Neural cell (in vitro differentiated cells): Measurements from ENCODE around the gene FUT8. TPM values are rescaled to one million over a fixed set of nuclear protein-coding genes. Genes with fewer than 3 reads are reported as not detected.

ENCODE experiments used
- H2AFZ ChIP-seq: fragments of 200-600, 300-800 bp; sonication (generic), shearing (Covaris generic); 2 replicates; pipeline ENCODE4 v1.6.0; 2014; ENCODE audit warnings: low read depth, mild to moderate bottlenecking, antibody characterized with exemption, low read length, moderate library complexity
- H3F3A ChIP-seq: fragments of 200-600 bp; shearing (Covaris generic); 2 replicates; pipeline ENCODE4 v1.6.1; 2016; ENCODE audit warnings: mild to moderate bottlenecking, moderate library complexity, mixed read lengths, antibody characterized with exemption, low read length; ENCODE audit not compliant: insufficient read depth, poor library complexity, severe bottlenecking
- H3K27ac ChIP-seq: fragments of 200-600, 300-800 bp; sonication (generic), shearing (Covaris generic); 2 replicates; pipeline ENCODE4 v1.5.1; 2014; ENCODE audit warnings: mild to moderate bottlenecking, low read length, moderate library complexity
- H3K27me3 ChIP-seq: fragments of 300-800, 200-600 bp; sonication (generic), shearing (Covaris generic); 2 replicates; pipeline ENCODE4 v1.6.0; 2014; ENCODE audit warnings: mild to moderate bottlenecking, low read depth, low read length, moderate library complexity; ENCODE audit not compliant: insufficient read depth
- H3K36me3 ChIP-seq: fragments of 300-800, 200-600 bp; sonication (generic), shearing (Covaris generic); 2 replicates; pipeline ENCODE4 v1.5.1; 2014; ENCODE audit warnings: mild to moderate bottlenecking, antibody characterized with exemption, low read length, moderate library complexity; ENCODE audit not compliant: insufficient read depth
- H3K4me2 ChIP-seq: fragments of 300-800, 200-600 bp; sonication (generic), shearing (Covaris generic); 2 replicates; pipeline ENCODE4 v1.6.0; 2014; ENCODE audit warnings: mild to moderate bottlenecking, low read length
- H3K4me3 ChIP-seq: fragments of 300-800, 200-600 bp; sonication (generic), shearing (Covaris generic); 2 replicates; pipeline ENCODE4 v1.5.1; 2014; ENCODE audit warnings: mild to moderate bottlenecking, low read length, moderate library complexity
- H3K79me2 ChIP-seq: fragments of 200-600 bp; shearing (Covaris generic); replicated peaks from 2 replicates; pipeline ENCODE4 v1.6.0; 2014; ENCODE audit warnings: mild to moderate bottlenecking, low read length, moderate library complexity; ENCODE audit not compliant: insufficient read depth
- H3K9ac ChIP-seq: fragments of 300-800, 200-600 bp; sonication (generic), shearing (Covaris generic); 2 replicates; pipeline ENCODE4 v1.6.1; 2016; ENCODE audit warnings: mild to moderate bottlenecking, low read length, mixed read lengths
- H3K9me2 ChIP-seq: fragments of 200-600 bp; shearing (Covaris generic); 2 replicates; pipeline ENCODE4 v1.6.1; 2016; ENCODE audit warnings: mild to moderate bottlenecking, low read length, mixed read lengths; ENCODE audit not compliant: insufficient read depth
- H3K9me3 ChIP-seq: fragments of 200-600, 300-800 bp; sonication (generic), shearing (Covaris generic); 2 replicates; pipeline ENCODE4 v1.6.1; 2016; ENCODE audit warnings: mild to moderate bottlenecking, mixed run types, low read length, moderate library complexity, mixed read lengths
- H4K20me1 ChIP-seq: fragments of 200-600 bp; shearing (Covaris generic); 2 replicates; pipeline ENCODE4 v1.6.1; 2016; ENCODE audit warnings: mild to moderate bottlenecking, mixed run types; ENCODE audit not compliant: insufficient read depth
- EP300 ChIP-seq: fragments of 450-650 bp; conservative IDR thresholded peaks from 2 replicates; pipeline ENCODE4 v1.6.1; 2014; ENCODE audit warnings: antibody characterized with exemption, mild to moderate bottlenecking, moderate library complexity; ENCODE audit not compliant: poor library complexity, severe bottlenecking
- EZH2 ChIP-seq: fragments of 200-600, 300-800 bp; shearing (Covaris generic), sonication (generic); IDR thresholded peaks from 2 replicates; pipeline ENCODE4 v1.6.1; 2014; ENCODE audit warnings: antibody characterized with exemption, low read length, borderline replicate concordance, mild to moderate bottlenecking; ENCODE audit not compliant: insufficient read depth, poor library complexity, severe bottlenecking
- MXI1 ChIP-seq: fragments of 450-650 bp; conservative IDR thresholded peaks from 2 replicates; pipeline ENCODE4 v1.6.1; 2014; ENCODE audit warnings: antibody characterized with exemption, mild to moderate bottlenecking; ENCODE audit not compliant: poor library complexity, severe bottlenecking
- POLR2AphosphoS5 ChIP-seq: IDR thresholded peaks from 2 replicates; pipeline ENCODE4 v1.6.1; 2012
- RAD21 ChIP-seq: fragments of 450-650 bp; conservative IDR thresholded peaks from 2 replicates; pipeline ENCODE4 v1.6.1; 2014; ENCODE audit warnings: antibody characterized with exemption, mild to moderate bottlenecking, moderate library complexity
- REST ChIP-seq: IDR thresholded peaks from 2 replicates; pipeline ENCODE4 v1.6.1; 2012; ENCODE audit warnings: borderline replicate concordance
- SMC3 ChIP-seq: fragments of 450-650 bp; conservative IDR thresholded peaks from 2 replicates; pipeline ENCODE4 v1.6.1; 2014; ENCODE audit warnings: antibody characterized with exemption, mild to moderate bottlenecking, moderate library complexity; ENCODE audit not compliant: poor library complexity
- TAF1 ChIP-seq: IDR thresholded peaks from 2 replicates; pipeline ENCODE4 v1.6.1; 2012; ENCODE audit warnings: low read depth
- polyA plus RNA-seq: library from polyadenylated mRNA; depleted of rRNA; stranded (reverse); fragments of >200 nt; gene quantifications from 2 replicates; pipeline ENCODE4 v1.2.3, GENCODE V29; 2014
- TF ChIP-seq, protein P1 (sequence below): fragments of 450-650 bp; IDR thresholded peaks from 2 replicates; pipeline ENCODE4 v1.5.1; 2014; ENCODE audit warnings: antibody characterized with exemption, mild to moderate bottlenecking, moderate library complexity; ENCODE audit not compliant: poor library complexity, severe bottlenecking

Gene FUT8
- polyA plus RNA-seq, 1 donor from 2014 or later, result 72.8 TPM

GRCh38 chr14:65548878-65549277, 136.3 kb downstream of the FUT8 start:
- H3K79me2 ChIP-seq, result peaks cover 26% of the 10 kb centered on the region
- TF ChIP-seq RAD21, result no peak
- TF ChIP-seq EZH2, result no peak
- TF ChIP-seq EP300, result no peak
- no peak for TF ChIP-seq SMC3
- TF ChIP-seq TAF1, result no peak
- TF ChIP-seq, protein P1, sequence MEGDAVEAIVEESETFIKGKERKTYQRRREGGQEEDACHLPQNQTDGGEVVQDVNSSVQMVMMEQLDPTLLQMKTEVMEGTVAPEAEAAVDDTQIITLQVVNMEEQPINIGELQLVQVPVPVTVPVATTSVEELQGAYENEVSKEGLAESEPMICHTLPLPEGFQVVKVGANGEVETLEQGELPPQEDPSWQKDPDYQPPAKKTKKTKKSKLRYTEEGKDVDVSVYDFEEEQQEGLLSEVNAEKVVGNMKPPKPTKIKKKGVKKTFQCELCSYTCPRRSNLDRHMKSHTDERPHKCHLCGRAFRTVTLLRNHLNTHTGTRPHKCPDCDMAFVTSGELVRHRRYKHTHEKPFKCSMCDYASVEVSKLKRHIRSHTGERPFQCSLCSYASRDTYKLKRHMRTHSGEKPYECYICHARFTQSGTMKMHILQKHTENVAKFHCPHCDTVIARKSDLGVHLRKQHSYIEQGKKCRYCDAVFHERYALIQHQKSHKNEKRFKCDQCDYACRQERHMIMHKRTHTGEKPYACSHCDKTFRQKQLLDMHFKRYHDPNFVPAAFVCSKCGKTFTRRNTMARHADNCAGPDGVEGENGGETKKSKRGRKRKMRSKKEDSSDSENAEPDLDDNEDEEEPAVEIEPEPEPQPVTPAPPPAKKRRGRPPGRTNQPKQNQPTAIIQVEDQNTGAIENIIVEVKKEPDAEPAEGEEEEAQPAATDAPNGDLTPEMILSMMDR, result no peak
- TF ChIP-seq REST, result no peak
- TF ChIP-seq POLR2AphosphoS5, result no peak
- TF ChIP-seq MXI1, result no peak
- H3K4me3 ChIP-seq, result no peak overlapping the region
- H4K20me1 ChIP-seq, result no peaks in the 10 kb centered on the region
- no peaks in the 10 kb centered on the region for H3K27me3 ChIP-seq
- no peaks in the 10 kb centered on the region for H3K9me3 ChIP-seq
- H3K4me2 ChIP-seq, result no peak overlapping the region
- no peak overlapping the region for H3K27ac ChIP-seq
- H3K9ac ChIP-seq, result no peak overlapping the region
- no peak overlapping the region for H2AFZ ChIP-seq
- no peaks in the 10 kb centered on the region for H3K36me3 ChIP-seq
- H3K9me2 ChIP-seq, result no peaks in the 10 kb centered on the region
- H3F3A ChIP-seq, result peaks cover 4% of the 10 kb centered on the region

DNA sequence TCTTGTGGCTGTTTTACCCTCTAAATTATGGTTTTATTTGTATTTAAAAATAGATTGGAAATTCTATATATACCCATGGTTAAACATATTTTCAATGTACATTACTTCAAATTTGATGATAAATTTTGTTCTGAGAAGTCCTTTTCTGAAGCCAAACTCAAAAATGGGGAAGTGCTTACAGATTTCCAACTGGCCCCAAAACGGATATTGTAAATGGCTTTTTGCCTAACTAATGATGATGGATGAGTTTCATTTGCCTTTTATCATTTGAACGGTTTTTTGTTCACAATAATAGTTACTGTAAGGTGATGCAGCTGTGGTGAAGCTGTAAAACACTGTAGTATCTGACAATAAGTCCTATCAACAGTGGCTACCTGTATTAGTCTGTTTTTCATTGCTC, 136.9 kb downstream of the FUT8 start:
- Histone ChIP-seq H4K20me1 (no peaks in the 10 kb centered on the region), H3K9ac (no peak overlapping the region), H3K36me3 (no peaks in the 10 kb centered on the region), H3F3A (peaks cover 4% of the 10 kb centered on the region), H3K4me2 (no peak overlapping the region), H3K9me3 (no peaks in the 10 kb centered on the region), H2AFZ (no peak overlapping the region), H3K79me2 (peaks cover 29% of the 10 kb centered on the region), H3K9me2 (no peaks in the 10 kb centered on the region), H3K27me3 (no peaks in the 10 kb centered on the region), H3K27ac (no peak overlapping the region), H3K4me3 (no peak overlapping the region)
- no peak for TF ChIP-seq EZH2
- TF ChIP-seq TAF1, result no peak
- TF ChIP-seq MXI1, result no peak
- no peak for TF ChIP-seq EP300
- TF ChIP-seq, protein P1, result no peak
- no peak for TF ChIP-seq RAD21
- TF ChIP-seq POLR2AphosphoS5, result no peak
- TF ChIP-seq REST, result no peak
- TF ChIP-seq SMC3, result no peak
